ENCODE measurements around the gene CARF. TPM values are rescaled to one million over a fixed set of nuclear protein-coding genes. Genes with fewer than 3 reads are reported as not detected.

The CARF gene
- total RNA-seq, 2 experiments from 2014 or later, result 14.7 to 17.5 TPM

GRCh38 chr2:203021991-203022390 lies 109.9 kb downstream of the CARF start:
- Histone ChIP-seq H3K4me3 (ENCODE audit: low read depth, low read length, poor library complexity, severe bottlenecking) (no peak overlapping the region), H3K36me3 (ENCODE audit: insufficient read depth, low read length) (no peaks in the 10 kb centered on the region), H3K4me1 (ENCODE audit: insufficient read depth, low read length, poor library complexity, severe bottlenecking) (peaks cover 6% of the 10 kb centered on the region), H3K9me3 (ENCODE audit: low read length) (no peaks in the 10 kb centered on the region), H3K4me2 (ENCODE audit: low read length) (no peak overlapping the region), H2AFZ (ENCODE audit: low read length) (no peak overlapping the region), H3K79me2 (ENCODE audit: insufficient read depth, low read depth, low read length) (no peaks in the 10 kb centered on the region), H4K20me1 (ENCODE audit: insufficient read depth, low read length) (no peaks in the 10 kb centered on the region), H3K9me2 (ENCODE audit: insufficient read depth, low read length) (no peaks in the 10 kb centered on the region), H3K27ac (ENCODE audit: low read depth, low read length, poor library complexity, severe bottlenecking) (no peak overlapping the region)
- BruUV-seq (replicated peaks), result no TSS peak
- ChIA-PET POLR2A (interaction anchor here (0.6 to 1.6 kb wide), 3 partner anchors 13 to 757 kb away, joined by 3 to 4 read pairs (median 4); no protein-coding TSS in a partner anchor), CTCF (ENCODE audit: unreplicated experiment) (no interaction called here)
- intact Hi-C loops (cut with micrococcal nuclease; ENCODE audit: unreplicated experiment), result no loop called here
- no peak for DNase-seq (ENCODE audit: low spot score)
- TF ChIP-seq CTCF (conservative IDR thresholded peaks at IDR 0.05; ENCODE audit: low read length) (no peak), EZH2phosphoT487 (IDR thresholded peaks at IDR 0.05; ENCODE audit: borderline replicate concordance, low read depth, low read length) (no peak)

GRCh38 chr2:203022751-203023150 lies 110.7 kb downstream of the CARF start:
- BruUV-seq (replicated peaks), result no TSS peak

More at GRCh38 chr2:203022751-203023150, 110.7 kb downstream of the CARF start:
- H3K9me3 ChIP-seq (ENCODE audit: low read length), result no peaks in the 10 kb centered on the region
- no peak overlapping the region for H2AFZ ChIP-seq (ENCODE audit: low read length)
- CTCF ChIA-PET (ENCODE audit: unreplicated experiment), result no interaction called here
- POLR2A ChIA-PET, result interaction anchor here (0.5 to 1.6 kb wide), 5 partner anchors 10 to 213 kb away, joined by 3 to 4 read pairs (median 4); no protein-coding TSS in a partner anchor
- H4K20me1 ChIP-seq (ENCODE audit: insufficient read depth, low read length), result no peaks in the 10 kb centered on the region
- H3K27ac ChIP-seq (ENCODE audit: low read depth, low read length, poor library complexity, severe bottlenecking), result no peak overlapping the region
- no peak for DNase-seq (ENCODE audit: low spot score)
- intact Hi-C loops (cut with micrococcal nuclease; ENCODE audit: unreplicated experiment), result no loop called here
- H3K36me3 ChIP-seq (ENCODE audit: insufficient read depth, low read length), result no peaks in the 10 kb centered on the region
- no peaks in the 10 kb centered on the region for H3K79me2 ChIP-seq (ENCODE audit: insufficient read depth, low read depth, low read length)
- TF ChIP-seq CTCF (conservative IDR thresholded peaks at IDR 0.05; ENCODE audit: low read length) (no peak), EZH2phosphoT487 (IDR thresholded peaks at IDR 0.05; ENCODE audit: borderline replicate concordance, low read depth, low read length) (no peak)
- H3K4me3 ChIP-seq (ENCODE audit: low read depth, low read length, poor library complexity, severe bottlenecking), result no peak overlapping the region
- H3K4me2 ChIP-seq (ENCODE audit: low read length), result peak overlapping the region; percentile 18; the same call in 1 of the 2 replicates
- no peaks in the 10 kb centered on the region for H3K9me2 ChIP-seq (ENCODE audit: insufficient read depth, low read length)
- peaks cover 6% of the 10 kb centered on the region for H3K4me1 ChIP-seq (ENCODE audit: insufficient read depth, low read length, poor library complexity, severe bottlenecking)
